H1 (cell line): ENCODE data around the gene LRP1-AS. TPM values are rescaled to one million over a fixed set of nuclear protein-coding genes. Genes with fewer than 3 reads are reported as not detected.
A peak's percentile ranks its signal among the peaks of the same experiment; 100 is the strongest.

ENCODE experiments used
- BRCA1 ChIP-seq: IDR thresholded peaks from 2 replicates; pipeline ENCODE4 v1.6.1; 2012; ENCODE audit warnings: low read depth, low read length, improper control_type of control experiment
- CEBPB ChIP-seq: IDR thresholded peaks from 2 replicates; pipeline ENCODE4 v1.6.1; 2012; ENCODE audit warnings: low read depth, low read length
- CREB1 ChIP-seq: IDR thresholded peaks from 2 replicates; pipeline ENCODE4 v1.6.1; 2012; ENCODE audit warnings: inconsistent platforms
- GTF2F1 ChIP-seq: IDR thresholded peaks from 2 replicates; pipeline ENCODE4 v1.6.1; 2012; ENCODE audit warnings: low read depth, low read length, improper control_type of control experiment, borderline replicate concordance
- KDM4A ChIP-seq: IDR thresholded peaks from one replicate; pipeline ENCODE4 v1.7.1; 2012; ENCODE audit warnings: low read depth, mild to moderate bottlenecking, moderate library complexity, low read length, inconsistent platforms; ENCODE audit not compliant: severe bottlenecking
- PHF8 ChIP-seq: fragments of 200-600 bp; sonication (generic); conservative IDR thresholded peaks from 2 replicates; pipeline ENCODE4 v1.7.1; 2012; ENCODE audit warnings: low read depth, mild to moderate bottlenecking, inconsistent platforms, low read length, moderate library complexity
- RAD21 ChIP-seq, 2 experiments: IDR thresholded peaks in 1 of 2; conservative IDR thresholded peaks in 1 of 2; 2 replicates each; pipeline ENCODE4 v1.6.1; 2011; ENCODE audit warnings: low read depth in 2 of 2, low read length in 2 of 2, improper control_type of control experiment in 1 of 2, inconsistent platforms in 1 of 2, mild to moderate bottlenecking in 1 of 2, moderate library complexity in 1 of 2
- RBBP5 ChIP-seq: IDR thresholded peaks from 2 replicates; pipeline ENCODE4 v1.7.1; 2012; ENCODE audit warnings: low read depth, mild to moderate bottlenecking, inconsistent platforms, low read length, moderate library complexity, borderline replicate concordance
- RNF2 ChIP-seq: fragments of 200-900, 300-1000 bp; sonication (generic); IDR thresholded peaks from 2 replicates; pipeline ENCODE4 v1.7.1; 2016; ENCODE audit warnings: borderline replicate concordance, low read depth, mild to moderate bottlenecking, antibody characterized with exemption, low read length; ENCODE audit not compliant: poor library complexity, severe bottlenecking; ENCODE audit errors: missing control alignments
- SAP30 ChIP-seq: fragments of 300-600 bp; sonication (generic); IDR thresholded peaks from 2 replicates; pipeline ENCODE4 v1.7.1; 2012; ENCODE audit warnings: low read length, moderate library complexity, mild to moderate bottlenecking, inconsistent platforms; ENCODE audit not compliant: insufficient read depth, insufficient replicate concordance
- SIN3A ChIP-seq, 2 experiments: IDR thresholded peaks in 1 of 2; conservative IDR thresholded peaks in 1 of 2; 2 replicates each; pipeline ENCODE4 v1.6.1; 2011 to 2012; ENCODE audit warnings: low read length in 2 of 2, improper control_type of control experiment in 1 of 2, low read depth in 1 of 2, mild to moderate bottlenecking in 1 of 2
- SP4 ChIP-seq: IDR thresholded peaks from 2 replicates; pipeline ENCODE4 v1.6.1; 2012; ENCODE audit warnings: low read length, inconsistent platforms
- TAF1 ChIP-seq: IDR thresholded peaks from 2 replicates; pipeline ENCODE4 v1.6.1; 2011; ENCODE audit warnings: mild to moderate bottlenecking, low read depth, low read length
- TCF12 ChIP-seq: IDR thresholded peaks from 2 replicates; pipeline ENCODE4 v1.6.1; 2011; ENCODE audit warnings: low read depth, mild to moderate bottlenecking, low read length
- YY1 ChIP-seq: IDR thresholded peaks from 2 replicates; pipeline ENCODE4 v1.6.1; 2011; ENCODE audit warnings: low read depth, mild to moderate bottlenecking, low read length
- polyA plus RNA-seq, 7 experiments: library from polyadenylated mRNA; depleted of rRNA in 3 of 7; stranded (reverse) in 5 of 7; unstranded in 2 of 7; fragments of >200 nt in 5 of 7; fragments of 200-250 nt in 2 of 7; gene quantifications; 1 replicate in 5 of 7; 2 replicates in 1 of 7; 4 replicates in 1 of 7; pipeline versions ENCODE4 v1.2.1 to v1.2.3, GENCODE V29; 2011 to 2013; ENCODE audit warnings: missing spikeins in 2 of 7, mixed read lengths in 2 of 7
- total RNA-seq: library from RNA; stranded (reverse); fragmentation: NEBNext Ultra II Directional; extraction: Animal tissue kit (Norgen Biotek cat#: 25700); gene quantifications from 2 replicates; pipeline ENCODE4 v1.2.1, GENCODE V29; 2021
- TF ChIP-seq, protein P1 (sequence below): IDR thresholded peaks from 2 replicates; pipeline ENCODE4 v1.6.1; 2011; ENCODE audit warnings: low read depth, mild to moderate bottlenecking, low read length; ENCODE audit not compliant: insufficient read depth
- TF ChIP-seq, protein P2 (sequence below): IDR thresholded peaks from 2 replicates; pipeline ENCODE4 v1.6.1; 2012; ENCODE audit warnings: inconsistent platforms

Gene LRP1-AS
- total and polyA plus RNA-seq, 2 of the 8 experiments (the other 6 are each of a cell fraction or from before 2014, with no cell fraction given): not detected

DNA sequence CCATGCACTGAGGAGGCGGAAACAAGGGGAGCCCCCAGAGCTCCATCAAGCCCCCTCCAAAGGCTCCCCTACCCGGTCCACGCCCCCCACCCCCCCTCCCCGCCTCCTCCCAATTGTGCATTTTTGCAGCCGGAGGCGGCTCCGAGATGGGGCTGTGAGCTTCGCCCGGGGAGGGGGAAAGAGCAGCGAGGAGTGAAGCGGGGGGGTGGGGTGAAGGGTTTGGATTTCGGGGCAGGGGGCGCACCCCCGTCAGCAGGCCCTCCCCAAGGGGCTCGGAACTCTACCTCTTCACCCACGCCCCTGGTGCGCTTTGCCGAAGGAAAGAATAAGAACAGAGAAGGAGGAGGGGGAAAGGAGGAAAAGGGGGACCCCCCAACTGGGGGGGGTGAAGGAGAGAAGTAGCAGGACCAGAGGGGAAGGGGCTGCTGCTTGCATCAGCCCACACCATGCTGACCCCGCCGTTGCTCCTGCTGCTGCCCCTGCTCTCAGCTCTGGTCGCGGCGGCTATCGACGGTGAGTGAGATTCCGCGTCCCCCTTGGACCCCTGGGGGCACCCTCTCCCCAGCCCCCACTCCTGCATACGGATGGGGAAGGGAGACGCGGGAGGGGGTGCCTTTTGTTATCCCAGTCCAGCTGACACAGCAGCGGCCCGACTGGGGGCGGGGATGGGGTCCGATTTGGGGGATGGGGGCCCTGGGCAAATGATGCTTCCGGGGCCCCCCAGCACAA is 18.7 kb downstream of the LRP1-AS start (continued):
- TF ChIP-seq YY1: no peak
- 0 out of 2 replicates have a peak, but pooled peaks have one; percentile 23 for TF ChIP-seq CEBPB
- TF ChIP-seq BRCA1: no peak
- TF ChIP-seq CREB1: 0 out of 2 replicates have a peak, but pooled peaks have one; percentile 14
- no peak for TF ChIP-seq GTF2F1
- TF ChIP-seq SAP30: peak; percentile 50
- peak; percentile 55 for TF ChIP-seq PHF8
- no peak for TF ChIP-seq SP4
- TF ChIP-seq, protein P1, sequence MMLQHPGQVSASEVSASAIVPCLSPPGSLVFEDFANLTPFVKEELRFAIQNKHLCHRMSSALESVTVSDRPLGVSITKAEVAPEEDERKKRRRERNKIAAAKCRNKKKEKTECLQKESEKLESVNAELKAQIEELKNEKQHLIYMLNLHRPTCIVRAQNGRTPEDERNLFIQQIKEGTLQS: no peak
- 0 out of 2 replicates have a peak, but pooled peaks have one; percentile 49 for TF ChIP-seq RBBP5
- no peak for TF ChIP-seq RAD21 (IDR thresholded peaks at IDR 0.05 in 1 of 2, conservative IDR thresholded peaks at IDR 0.05 in 1 of 2; ENCODE audit: low read depth in 2 of 2, low read length in 2 of 2)
- no peak for TF ChIP-seq TCF12
- peak; percentile 24 for TF ChIP-seq KDM4A
- peak in 1 of 2 experiments; percentile 61; a peak in 2 of 4 replicates for TF ChIP-seq SIN3A (conservative IDR thresholded peaks at IDR 0.05 in 1 of 2, IDR thresholded peaks at IDR 0.05 in 1 of 2; ENCODE audit: low read depth in 1 of 2, low read length in 2 of 2)
- TF ChIP-seq RNF2: no peak
- peak; percentile 48; the same call in 1 of the 2 replicates for TF ChIP-seq TAF1
- TF ChIP-seq, protein P2, sequence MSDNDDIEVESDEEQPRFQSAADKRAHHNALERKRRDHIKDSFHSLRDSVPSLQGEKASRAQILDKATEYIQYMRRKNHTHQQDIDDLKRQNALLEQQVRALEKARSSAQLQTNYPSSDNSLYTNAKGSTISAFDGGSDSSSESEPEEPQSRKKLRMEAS: peak; percentile 76
